ENCODE results near the gene TSHZ3. TPM values are rescaled to one million over a fixed set of nuclear protein-coding genes. Genes with fewer than 3 reads are reported as not detected.

The TSHZ3 gene
- total and polyA plus RNA-seq, 4 donors: 1.9 to 12.9 (median 7.0) TPM

DNA sequence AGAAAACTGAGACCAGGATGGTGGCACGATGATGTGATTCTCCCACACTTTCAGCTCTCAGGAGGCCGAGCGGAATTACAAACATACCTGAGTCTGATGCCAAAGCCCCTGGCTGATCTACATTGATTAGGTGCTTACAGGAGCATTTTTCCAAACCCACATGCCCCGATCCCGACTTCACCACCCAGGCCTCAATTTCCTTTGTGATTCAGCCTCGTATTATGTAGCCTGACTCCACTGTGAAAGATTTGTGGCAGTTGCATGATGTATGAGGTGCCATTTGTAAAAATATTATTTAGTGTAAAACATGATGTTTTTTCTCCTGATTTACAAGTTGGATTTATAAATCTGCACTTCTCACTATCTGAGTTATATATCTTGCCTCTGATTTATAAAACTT is 118.0 kb downstream of the TSHZ3 start:
- WGBS, 2 donors: 88 to 90% methylated on average over 6 of the region's 6 CpGs
- DNase-seq (no peak), ATAC-seq (ENCODE audit: insufficient read depth, low FRiP score) (no peak)
- no peaks in the 10 kb centered on the region for H3K27me3 ChIP-seq (ENCODE audit: control insufficient read depth in 3 of 3, insufficient read depth in 3 of 3, low read length in 2 of 3)
- no peaks in the 10 kb centered on the region for H3K4me1 ChIP-seq (ENCODE audit: control insufficient read depth in 5 of 5, insufficient read depth in 5 of 5, low read length in 5 of 5)
- no peak overlapping the region for H3K9ac ChIP-seq (ENCODE audit: insufficient read depth in 1 of 2, low read length in 2 of 2)
- no peak overlapping the region for H3K4me3 ChIP-seq
- TF ChIP-seq, protein P1, sequence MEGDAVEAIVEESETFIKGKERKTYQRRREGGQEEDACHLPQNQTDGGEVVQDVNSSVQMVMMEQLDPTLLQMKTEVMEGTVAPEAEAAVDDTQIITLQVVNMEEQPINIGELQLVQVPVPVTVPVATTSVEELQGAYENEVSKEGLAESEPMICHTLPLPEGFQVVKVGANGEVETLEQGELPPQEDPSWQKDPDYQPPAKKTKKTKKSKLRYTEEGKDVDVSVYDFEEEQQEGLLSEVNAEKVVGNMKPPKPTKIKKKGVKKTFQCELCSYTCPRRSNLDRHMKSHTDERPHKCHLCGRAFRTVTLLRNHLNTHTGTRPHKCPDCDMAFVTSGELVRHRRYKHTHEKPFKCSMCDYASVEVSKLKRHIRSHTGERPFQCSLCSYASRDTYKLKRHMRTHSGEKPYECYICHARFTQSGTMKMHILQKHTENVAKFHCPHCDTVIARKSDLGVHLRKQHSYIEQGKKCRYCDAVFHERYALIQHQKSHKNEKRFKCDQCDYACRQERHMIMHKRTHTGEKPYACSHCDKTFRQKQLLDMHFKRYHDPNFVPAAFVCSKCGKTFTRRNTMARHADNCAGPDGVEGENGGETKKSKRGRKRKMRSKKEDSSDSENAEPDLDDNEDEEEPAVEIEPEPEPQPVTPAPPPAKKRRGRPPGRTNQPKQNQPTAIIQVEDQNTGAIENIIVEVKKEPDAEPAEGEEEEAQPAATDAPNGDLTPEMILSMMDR (IDR thresholded peaks at IDR 0.05; ENCODE audit: control extremely low read depth, extremely low read depth): no peak
- peaks cover 0 to 2% (median 0%) of the 10 kb centered on the region in 4 donors for H3K9me3 ChIP-seq (ENCODE audit: control insufficient read depth in 4 of 4, insufficient read depth in 3 of 4, low read length in 3 of 4)
- no peaks in the 10 kb centered on the region for H3K36me3 ChIP-seq (ENCODE audit: control insufficient read depth in 4 of 4, insufficient read depth in 4 of 4, low read length in 4 of 4)
- H3K27ac ChIP-seq (ENCODE audit: low read depth in 1 of 2, low read length in 1 of 2): no peak overlapping the region

- TF ChIP-seq, protein P1 (IDR thresholded peaks at IDR 0.05; ENCODE audit: control extremely low read depth, extremely low read depth): no peak
- H3K9ac ChIP-seq (ENCODE audit: insufficient read depth in 1 of 2, low read length in 2 of 2): no peak overlapping the region
- no peak overlapping the region for H3K27ac ChIP-seq (ENCODE audit: low read depth in 1 of 2, low read length in 1 of 2)
- H3K36me3 ChIP-seq (ENCODE audit: control insufficient read depth in 4 of 4, insufficient read depth in 4 of 4, low read length in 4 of 4): no peaks in the 10 kb centered on the region
- no peak for DNase-seq
- 87 to 91% methylated on average over 4 of the region's 4 CpGs for whole genome bisulfite sequencing, 2 donors
- peaks cover 0 to 4% (median 0%) of the 10 kb centered on the region in 4 donors for H3K9me3 ChIP-seq (ENCODE audit: control insufficient read depth in 4 of 4, insufficient read depth in 3 of 4, low read length in 3 of 4)
- H3K27me3 ChIP-seq (ENCODE audit: control insufficient read depth in 3 of 3, insufficient read depth in 3 of 3, low read length in 2 of 3): no peaks in the 10 kb centered on the region
- ATAC-seq (ENCODE audit: insufficient read depth, low FRiP score): no peak
- H3K4me3 ChIP-seq: no peak overlapping the region
- H3K4me1 ChIP-seq (ENCODE audit: control insufficient read depth in 5 of 5, insufficient read depth in 5 of 5, low read length in 5 of 5): peaks cover 0 to 10% (median 5%) of the 10 kb centered on the region in 5 donors
Observed at GRCh38 chr19:31226151-31226935, 122.9 kb downstream of the TSHZ3 start.

Measured in lung (tissue), 12 donors.